ENCODE measurements around the gene VAC14. TPM values are rescaled to one million over a fixed set of nuclear protein-coding genes. Genes with fewer than 3 reads are reported as not detected.
A peak's percentile ranks its signal among the peaks of the same experiment; 100 is the strongest.

VAC14 gene
- total RNA-seq, 1 experiment from 2014 or later: 49.9 TPM

GRCh38 chr16:70677499-70678120, 123.3 kb downstream of the VAC14 start:
- Histone ChIP-seq H2BK20ac (ENCODE audit: low read depth, low read length, poor library complexity, severe bottlenecking) (no peak overlapping the region), H3K23ac (ENCODE audit: insufficient read length, low read depth, low read length) (no peak overlapping the region), H2BK120ac (ENCODE audit: low read depth, low read length, poor library complexity, severe bottlenecking) (no peak overlapping the region), H3K9ac (ENCODE audit: extremely low read depth, insufficient read length, low read length) (no peak overlapping the region), H3K14ac (ENCODE audit: insufficient read depth, low read length) (no peak overlapping the region), H3K27ac (ENCODE audit: insufficient read length, low read depth, low read length) (no peak overlapping the region), H2AK5ac (ENCODE audit: insufficient read length, low read length) (no peak overlapping the region), H3K4me2 (ENCODE audit: insufficient read depth, insufficient read length, low read length) (no peak overlapping the region), H2AFZ (ENCODE audit: low read length) (no peak overlapping the region), H2BK12ac (ENCODE audit: insufficient read length, low read depth, low read length) (no peak overlapping the region), H3K56ac (ENCODE audit: insufficient read length, low read depth, low read length) (no peak overlapping the region), H3K4ac (ENCODE audit: low read depth, low read length) (no peak overlapping the region), H3K18ac (ENCODE audit: insufficient read length, low read depth, low read length) (no peak overlapping the region), H4K5ac (ENCODE audit: insufficient read length, low read depth, low read length) (no peak overlapping the region), H3K4me1 (ENCODE audit: insufficient read depth, low read length) (no peaks in the 10 kb centered on the region), H2BK15ac (ENCODE audit: low read depth, low read length) (no peak overlapping the region), H4K8ac (replicated peaks; ENCODE audit: insufficient read length, low read depth, low read length) (no peak overlapping the region), H4K20me1 (ENCODE audit: control insufficient read depth, insufficient read depth, insufficient read length) (no peaks in the 10 kb centered on the region), H2BK5ac (ENCODE audit: insufficient read length, low read length) (no peak overlapping the region), H3K79me1 (ENCODE audit: insufficient read depth, low read depth, low read length, poor library complexity, severe bottlenecking) (no peaks in the 10 kb centered on the region), H3T11ph (ENCODE audit: low read length) (no peak overlapping the region), H3K23me2 (ENCODE audit: insufficient read length, low read depth, low read length, poor library complexity, severe bottlenecking) (no peaks in the 10 kb centered on the region), H3K9me3 (ENCODE audit: control insufficient read depth, low read depth, low read length) (no peaks in the 10 kb centered on the region), H4K91ac (ENCODE audit: insufficient read length, low read depth, low read length) (no peak overlapping the region), H3K27me3 (ENCODE audit: insufficient read depth, low read length) (no peaks in the 10 kb centered on the region), H3K79me2 (ENCODE audit: insufficient read depth, low read length) (no peaks in the 10 kb centered on the region)
- peaks cover under 1 to 9% of the 10 kb centered on the region in 2 experiments; a peak in 3 of 4 replicates for H3K4me1 Mint-ChIP-seq
- H3K4me3 Mint-ChIP-seq: no peak overlapping the region
- WGBS (ENCODE audit: extremely low coverage, insufficient read length, low lambda C conversion rate): no CpG with 5 or more reads among the region's 15 CpGs
- peak overlapping the region in 2 of 3 experiments; percentile 27 to 61; a peak in 3 of 7 replicates for H3K27ac Mint-ChIP-seq
- no peak for DNase-seq
- peaks cover 5 to 47% (median 38%) of the 10 kb centered on the region in 3 experiments for H3K36me3 Mint-ChIP-seq (ENCODE audit: insufficient read depth in 1 of 3, low read depth in 3 of 3)
- TF ChIP-seq, protein P1, sequence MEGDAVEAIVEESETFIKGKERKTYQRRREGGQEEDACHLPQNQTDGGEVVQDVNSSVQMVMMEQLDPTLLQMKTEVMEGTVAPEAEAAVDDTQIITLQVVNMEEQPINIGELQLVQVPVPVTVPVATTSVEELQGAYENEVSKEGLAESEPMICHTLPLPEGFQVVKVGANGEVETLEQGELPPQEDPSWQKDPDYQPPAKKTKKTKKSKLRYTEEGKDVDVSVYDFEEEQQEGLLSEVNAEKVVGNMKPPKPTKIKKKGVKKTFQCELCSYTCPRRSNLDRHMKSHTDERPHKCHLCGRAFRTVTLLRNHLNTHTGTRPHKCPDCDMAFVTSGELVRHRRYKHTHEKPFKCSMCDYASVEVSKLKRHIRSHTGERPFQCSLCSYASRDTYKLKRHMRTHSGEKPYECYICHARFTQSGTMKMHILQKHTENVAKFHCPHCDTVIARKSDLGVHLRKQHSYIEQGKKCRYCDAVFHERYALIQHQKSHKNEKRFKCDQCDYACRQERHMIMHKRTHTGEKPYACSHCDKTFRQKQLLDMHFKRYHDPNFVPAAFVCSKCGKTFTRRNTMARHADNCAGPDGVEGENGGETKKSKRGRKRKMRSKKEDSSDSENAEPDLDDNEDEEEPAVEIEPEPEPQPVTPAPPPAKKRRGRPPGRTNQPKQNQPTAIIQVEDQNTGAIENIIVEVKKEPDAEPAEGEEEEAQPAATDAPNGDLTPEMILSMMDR (conservative IDR thresholded peaks at IDR 0.05): no peak
- H3K9me3 Mint-ChIP-seq: no peaks in the 10 kb centered on the region; a peak in 1 of 5 replicates
- no peaks in the 10 kb centered on the region for H3K27me3 Mint-ChIP-seq (ENCODE audit: low read depth)
